ENCODE data around the gene ADM2.
"Not testable (repeated sequence)": the region's sequence is repeated elsewhere in the genome, so short reads cannot be mapped to it uniquely, and the experiment has no call there.

Gene ADM2, protein sequence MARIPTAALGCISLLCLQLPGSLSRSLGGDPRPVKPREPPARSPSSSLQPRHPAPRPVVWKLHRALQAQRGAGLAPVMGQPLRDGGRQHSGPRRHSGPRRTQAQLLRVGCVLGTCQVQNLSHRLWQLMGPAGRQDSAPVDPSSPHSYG

DNA sequence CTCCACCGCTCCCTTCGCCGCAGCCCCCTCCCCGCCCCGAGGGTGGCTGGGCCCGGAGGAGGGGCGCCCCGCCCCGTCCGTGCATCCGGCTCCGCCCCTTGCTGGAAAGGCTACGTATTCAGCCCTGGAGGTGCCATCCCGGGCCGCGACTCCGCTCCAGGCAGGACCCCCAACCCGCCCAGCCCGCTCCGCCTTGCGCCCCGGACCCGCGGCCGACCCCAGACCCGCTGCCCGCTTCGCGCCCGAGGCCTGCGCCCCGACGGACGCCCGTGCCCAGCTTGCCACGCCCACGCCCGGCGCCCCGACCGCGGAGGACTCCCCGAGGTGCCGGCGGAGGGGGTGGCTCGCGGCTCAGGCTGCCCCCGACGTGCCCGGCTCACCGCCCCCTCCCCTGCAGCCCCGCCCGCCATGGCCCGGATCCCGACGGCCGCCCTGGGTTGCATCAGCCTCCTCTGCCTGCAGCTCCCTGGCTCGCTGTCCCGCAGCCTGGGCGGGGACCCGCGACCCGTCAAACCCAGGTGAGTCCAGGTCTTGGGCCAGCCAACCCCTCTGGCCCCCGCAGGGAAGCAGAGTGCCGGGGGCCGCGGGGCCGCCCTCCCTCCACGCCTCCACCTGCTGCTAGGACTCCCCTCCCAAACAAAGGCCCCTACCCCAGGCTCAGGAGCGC lies at the start of gene ADM2:
Gene ADM2 (plus strand): TSS at position 104 of the 667 bp plus-strand sequence. CDS start 305 bp downstream, at position 409.
- no peak for DNase-seq (ENCODE audit: low read depth, low spot score)
- TF ChIP-seq, protein P1, sequence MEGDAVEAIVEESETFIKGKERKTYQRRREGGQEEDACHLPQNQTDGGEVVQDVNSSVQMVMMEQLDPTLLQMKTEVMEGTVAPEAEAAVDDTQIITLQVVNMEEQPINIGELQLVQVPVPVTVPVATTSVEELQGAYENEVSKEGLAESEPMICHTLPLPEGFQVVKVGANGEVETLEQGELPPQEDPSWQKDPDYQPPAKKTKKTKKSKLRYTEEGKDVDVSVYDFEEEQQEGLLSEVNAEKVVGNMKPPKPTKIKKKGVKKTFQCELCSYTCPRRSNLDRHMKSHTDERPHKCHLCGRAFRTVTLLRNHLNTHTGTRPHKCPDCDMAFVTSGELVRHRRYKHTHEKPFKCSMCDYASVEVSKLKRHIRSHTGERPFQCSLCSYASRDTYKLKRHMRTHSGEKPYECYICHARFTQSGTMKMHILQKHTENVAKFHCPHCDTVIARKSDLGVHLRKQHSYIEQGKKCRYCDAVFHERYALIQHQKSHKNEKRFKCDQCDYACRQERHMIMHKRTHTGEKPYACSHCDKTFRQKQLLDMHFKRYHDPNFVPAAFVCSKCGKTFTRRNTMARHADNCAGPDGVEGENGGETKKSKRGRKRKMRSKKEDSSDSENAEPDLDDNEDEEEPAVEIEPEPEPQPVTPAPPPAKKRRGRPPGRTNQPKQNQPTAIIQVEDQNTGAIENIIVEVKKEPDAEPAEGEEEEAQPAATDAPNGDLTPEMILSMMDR (IDR thresholded peaks at IDR 0.05; ENCODE audit: low read depth, low read length), result no peak
- peak within 1 kb of the TSS; percentile 60 for H3K4me3 ChIP-seq (ENCODE audit: low read depth, low read length)
- in situ Hi-C loops (cut with HindIII; ENCODE audit: low sequenced_read_pairs), result no loop called here

DNA sequence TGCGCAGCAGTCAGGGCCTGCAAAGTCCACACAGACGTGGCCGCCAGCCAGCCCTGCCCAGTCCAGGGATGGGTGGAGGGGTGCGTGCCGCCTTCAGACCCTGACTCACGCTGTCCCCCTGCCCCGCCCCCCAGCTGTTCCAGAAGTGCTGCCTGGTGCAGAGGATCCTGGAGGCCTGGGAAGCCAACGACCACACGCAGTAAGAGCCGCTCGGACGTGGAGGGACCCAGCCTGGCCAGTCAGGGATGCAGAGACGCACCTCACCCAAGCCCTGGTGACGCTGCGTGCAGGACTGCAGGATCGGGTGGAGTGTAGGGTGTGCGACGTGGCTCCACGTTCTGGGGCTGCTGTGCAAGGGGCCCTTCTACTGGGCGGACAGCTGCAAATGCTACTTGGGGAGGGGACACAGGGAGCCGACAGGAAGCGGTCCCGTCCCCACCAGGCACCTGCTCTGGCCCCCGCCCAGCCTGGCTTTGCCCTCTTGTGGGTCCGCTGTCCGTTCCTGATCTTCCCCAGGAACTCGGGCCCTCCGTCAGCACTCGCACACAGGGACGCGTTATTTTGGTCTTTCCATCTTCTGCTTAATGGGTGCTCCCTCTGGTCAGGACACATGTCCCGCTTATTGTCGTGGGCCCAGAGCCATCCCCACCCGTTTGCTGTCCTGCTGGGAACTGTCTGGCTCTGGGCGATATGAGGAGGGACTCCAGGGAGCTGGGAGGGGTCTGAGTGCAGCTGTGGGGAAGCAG lies 49.0 kb upstream of the ADM2 start:
- in situ Hi-C loops (cut with HindIII; ENCODE audit: low sequenced_read_pairs), result no loop called here
- TF ChIP-seq, protein P1 (IDR thresholded peaks at IDR 0.05; ENCODE audit: low read depth, low read length), result no peak
- no peak for DNase-seq (ENCODE audit: low read depth, low spot score)
- H3K4me3 ChIP-seq (ENCODE audit: low read depth, low read length), result no peak overlapping the region

DNA sequence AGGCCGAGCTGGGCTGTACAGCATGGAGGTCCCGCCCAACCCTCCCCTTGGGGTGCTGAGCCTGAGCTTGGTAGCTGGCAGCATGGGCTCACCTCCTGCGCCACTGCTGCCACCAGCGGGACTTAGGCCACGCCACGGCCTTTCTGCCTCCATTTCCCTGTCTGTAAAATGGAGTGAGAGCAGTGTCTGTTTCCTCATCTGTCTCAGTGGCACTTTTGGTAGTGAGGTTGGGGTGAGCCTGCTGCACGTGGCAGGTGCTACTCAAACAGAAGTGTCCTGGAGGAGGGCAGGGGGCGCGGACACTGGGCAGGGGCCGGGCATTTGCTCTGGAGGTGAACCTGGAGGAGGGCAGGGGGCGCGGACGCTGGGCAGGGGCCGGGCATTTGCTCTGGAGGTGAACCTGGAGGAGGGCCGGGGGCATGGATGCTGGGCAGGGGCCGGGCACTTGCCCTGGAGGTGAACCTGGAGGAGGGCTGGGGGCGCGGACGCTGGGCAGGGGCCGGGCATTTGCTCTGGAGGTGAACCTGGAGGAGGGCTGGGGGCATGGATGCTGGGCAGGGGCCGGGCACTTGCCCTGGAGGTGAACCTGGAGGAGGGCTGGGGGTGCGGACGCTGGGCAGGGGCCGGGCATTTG lies 48.3 kb upstream of the ADM2 start:
- H3K4me3 ChIP-seq (ENCODE audit: low read depth, low read length); in situ Hi-C loops (cut with HindIII; ENCODE audit: low sequenced_read_pairs); DNase-seq (ENCODE audit: low read depth, low spot score): not testable (repeated sequence)

DNA sequence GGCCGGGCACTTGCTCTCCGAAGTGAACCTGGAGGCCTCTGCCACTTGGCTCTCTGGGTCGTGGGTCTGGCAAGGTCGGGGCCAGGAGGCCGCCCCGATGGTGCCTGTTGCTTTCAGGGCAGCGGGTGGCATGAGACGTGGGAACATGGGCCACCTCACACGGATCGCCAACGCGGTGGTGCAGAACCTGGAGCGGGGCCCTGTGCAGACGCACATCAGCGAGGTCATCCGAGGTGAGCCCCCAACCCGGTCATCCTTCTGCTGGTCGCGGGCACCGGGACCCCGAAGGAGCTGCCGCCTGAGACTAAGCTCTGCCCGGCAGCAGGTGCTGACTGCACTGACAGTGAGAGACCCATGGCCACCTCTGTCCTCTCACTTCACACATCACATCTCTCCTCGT lies 46.5 kb upstream of the ADM2 start:
- in situ Hi-C loops (cut with HindIII; ENCODE audit: low sequenced_read_pairs), result no loop called here
- DNase-seq (ENCODE audit: low read depth, low spot score), result no peak
- no peak overlapping the region for H3K4me3 ChIP-seq (ENCODE audit: low read depth, low read length)
- TF ChIP-seq, protein P1 (IDR thresholded peaks at IDR 0.05; ENCODE audit: low read depth, low read length), result no peak

DNA sequence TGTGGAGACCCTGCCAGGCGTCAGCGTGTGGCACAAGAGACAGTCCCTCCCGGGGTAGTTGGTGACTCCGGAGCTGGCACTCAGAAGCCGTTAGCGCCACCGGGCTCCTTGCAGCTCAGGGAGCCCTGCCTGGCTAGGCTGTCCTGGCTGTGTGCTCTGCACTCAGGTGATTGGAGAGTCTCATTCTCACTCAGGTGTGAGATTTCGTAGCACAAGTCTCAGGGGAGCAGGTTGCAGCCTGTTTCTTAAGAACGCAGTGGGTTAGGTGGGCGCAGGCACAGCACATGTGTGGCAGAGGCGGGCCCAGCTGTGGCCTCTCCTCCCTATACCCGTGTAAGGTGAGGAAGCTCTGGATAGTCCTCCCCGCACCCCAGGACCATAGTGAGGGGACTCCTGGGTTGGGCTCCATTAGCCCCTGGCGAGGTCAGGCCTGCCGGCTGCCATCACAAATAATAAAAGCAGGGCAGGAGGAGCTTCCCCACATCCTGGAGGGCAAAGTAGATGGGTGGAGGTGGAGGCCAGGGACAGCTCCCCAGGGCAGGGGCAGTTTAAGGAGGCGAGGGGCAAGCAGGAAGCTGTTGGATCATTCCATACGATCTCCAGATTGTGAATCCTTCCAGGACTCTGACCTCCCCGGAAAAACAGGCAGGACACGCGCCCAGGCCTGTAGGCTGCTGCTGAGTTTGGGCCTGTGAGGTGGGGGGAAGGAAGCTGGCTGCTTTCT lies 45.9 kb upstream of the ADM2 start:
- DNase-seq (ENCODE audit: low read depth, low spot score), result no peak
- in situ Hi-C loops (cut with HindIII; ENCODE audit: low sequenced_read_pairs), result no loop called here

DNA sequence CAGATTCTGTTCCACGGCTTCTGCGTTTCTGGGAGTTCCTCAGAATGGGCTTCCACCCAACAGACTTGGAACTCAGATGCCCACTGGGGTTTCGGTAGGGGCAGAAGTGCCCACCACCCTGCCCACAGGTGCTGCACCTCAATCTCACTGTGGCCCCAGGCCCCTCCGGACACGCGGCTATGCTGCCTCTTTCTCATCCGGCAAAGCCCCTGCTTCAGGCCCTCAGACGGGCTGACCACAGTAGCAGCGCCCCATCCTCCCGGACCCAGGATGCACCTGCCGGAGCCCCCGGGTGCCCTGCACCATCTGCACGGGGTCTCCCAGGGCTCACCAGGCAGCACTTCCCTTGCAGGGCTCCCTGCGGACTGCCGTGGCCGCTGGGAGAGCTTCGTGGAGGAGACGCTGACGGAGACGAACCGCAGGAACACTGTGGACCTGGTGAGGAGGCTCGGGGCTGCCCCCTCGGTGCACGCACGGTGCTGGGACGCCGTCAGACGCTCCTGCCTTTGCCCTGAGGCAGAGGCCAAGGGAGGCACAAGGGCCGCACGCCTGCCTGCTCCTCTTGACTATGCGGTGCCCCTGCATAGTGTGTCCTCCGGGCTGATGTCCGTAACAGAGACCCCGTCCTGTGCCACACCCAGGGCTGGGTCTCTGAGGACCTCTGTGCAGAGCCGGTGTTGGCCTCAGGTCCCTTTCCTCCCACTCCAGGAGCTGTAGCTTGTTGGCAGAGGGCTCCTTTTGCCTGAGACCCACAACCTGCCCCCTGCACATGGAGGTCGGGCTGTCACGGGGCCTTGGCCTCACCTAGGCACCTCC lies 45.1 kb upstream of the ADM2 start:
- DNase-seq (ENCODE audit: low read depth, low spot score), result no peak
- in situ Hi-C loops (cut with HindIII; ENCODE audit: low sequenced_read_pairs), result no loop called here
- TF ChIP-seq, protein P1 (IDR thresholded peaks at IDR 0.05; ENCODE audit: low read depth, low read length), result no peak
- no peak overlapping the region for H3K4me3 ChIP-seq (ENCODE audit: low read depth, low read length)

More for the DNA sequence above, 45.9 kb upstream of the ADM2 start:
- TF ChIP-seq, protein P1 (IDR thresholded peaks at IDR 0.05; ENCODE audit: low read depth, low read length), result no peak
- no peak overlapping the region for H3K4me3 ChIP-seq (ENCODE audit: low read depth, low read length)
